GM18517 (cell line): Measurements from ENCODE around the gene RAX.

Source experiments
- ATAC-seq: cut with Tn5 transposase; IDR thresholded peaks from one replicate; pipeline ENCODE4 v1.9.1; 2021; ENCODE audit warnings: mild to moderate bottlenecking, moderate library complexity; ENCODE audit not compliant: unreplicated experiment

RAX gene

GRCh38 chr18:59272891-59273758 lies at the start of gene RAX:
TSS of gene RAX (minus strand) at chr18:59273454. CDS start at chr18:59273206, 248 bp downstream.
- ATAC-seq: no peak

- no peak for ATAC-seq
Measured at GRCh38 chr18:59318460-59319050, 45.3 kb upstream of the RAX start, which contains the start of gene CPLX4. TSS of gene CPLX4 (minus strand) at chr18:59318649. CDS start at chr18:59318462, 187 bp downstream.

DNA sequence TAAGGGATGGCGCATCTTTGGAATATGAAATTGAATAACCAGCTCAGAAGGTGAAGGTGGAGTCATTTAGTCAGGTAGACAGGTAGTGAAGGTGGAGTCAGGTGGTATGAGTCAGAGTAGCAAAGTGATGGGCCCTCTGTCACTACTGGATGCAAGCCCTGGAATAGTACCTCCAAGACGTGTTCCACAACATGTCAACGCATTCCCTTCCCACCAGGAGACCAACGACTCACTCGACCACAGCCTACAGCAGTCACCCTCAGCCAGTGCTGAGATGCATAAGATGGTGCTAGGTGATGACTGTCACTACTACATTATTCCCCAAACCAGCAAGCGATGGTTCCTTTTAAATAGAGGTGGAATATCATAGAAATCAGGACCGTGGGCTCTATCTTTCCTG lies 38.4 kb upstream of the RAX start:
- ATAC-seq: no peak

GRCh38 chr18:59308938-59309260 lies 35.6 kb upstream of the RAX start:
- no peak for ATAC-seq

GRCh38 chr18:59308248-59308937 lies 35.1 kb upstream of the RAX start:
- no peak for ATAC-seq

DNA sequence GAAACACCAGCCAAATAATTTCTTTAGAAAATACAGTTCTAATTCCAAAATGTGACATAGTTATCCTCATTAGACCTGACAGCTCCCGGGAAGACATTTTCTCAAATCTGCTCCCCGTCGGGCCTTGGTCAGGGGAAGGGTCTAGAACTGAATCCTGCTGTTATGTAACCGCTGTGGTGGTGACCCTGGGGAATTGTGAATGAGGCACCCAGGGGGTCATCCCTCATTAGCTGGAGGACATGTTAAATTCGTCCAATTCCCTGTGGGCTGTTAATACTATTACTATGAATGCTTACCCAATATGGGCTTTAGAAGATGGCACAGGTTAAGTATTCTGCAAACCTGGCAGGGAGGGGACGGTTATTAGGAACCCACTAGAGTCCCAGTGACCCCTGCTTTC lies 33.4 kb upstream of the RAX start:
- no peak for ATAC-seq

- ATAC-seq: no peak
Measured at GRCh38 chr18:59305295-59305694, 32.0 kb upstream of the RAX start.

GRCh38 chr18:59303656-59304195 lies 30.5 kb upstream of the RAX start:
- ATAC-seq: no peak

- ATAC-seq: no peak
Measured at GRCh38 chr18:59303006-59303405, 29.8 kb upstream of the RAX start.

GRCh38 chr18:59301929-59302328 lies 28.7 kb upstream of the RAX start:
- no peak for ATAC-seq

DNA sequence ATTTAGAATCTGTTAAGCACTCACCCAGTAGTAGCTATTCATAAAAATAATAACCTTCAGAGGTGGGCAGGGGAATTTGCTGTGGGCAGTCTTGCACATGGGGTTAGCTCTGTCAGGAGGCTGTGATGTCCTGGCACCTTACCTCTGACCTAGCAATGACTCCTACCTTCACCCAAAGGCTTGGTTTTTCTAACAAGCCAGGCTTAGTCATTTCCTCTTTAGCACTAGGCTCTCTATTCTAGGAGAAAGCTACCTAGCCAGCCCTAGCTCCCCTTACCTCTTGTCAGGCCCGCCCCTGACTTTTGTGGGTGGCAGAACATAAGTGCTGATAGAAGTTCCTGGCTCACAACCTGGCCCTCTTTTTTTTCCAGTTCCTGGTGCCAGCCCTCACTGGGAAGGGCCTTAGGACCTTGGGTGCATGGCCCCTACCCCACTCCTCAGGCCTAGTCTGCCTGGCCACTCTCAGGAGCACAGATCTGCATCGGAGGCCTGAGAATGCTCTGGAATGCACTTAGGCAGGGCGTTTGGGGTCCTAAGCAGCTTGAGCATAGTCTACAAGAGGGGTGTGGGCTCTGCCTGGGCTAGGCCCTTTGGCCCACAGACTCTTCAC lies 27.5 kb upstream of the RAX start:
- no peak for ATAC-seq

GRCh38 chr18:59298871-59299270 lies 25.6 kb upstream of the RAX start:
- no peak for ATAC-seq

DNA sequence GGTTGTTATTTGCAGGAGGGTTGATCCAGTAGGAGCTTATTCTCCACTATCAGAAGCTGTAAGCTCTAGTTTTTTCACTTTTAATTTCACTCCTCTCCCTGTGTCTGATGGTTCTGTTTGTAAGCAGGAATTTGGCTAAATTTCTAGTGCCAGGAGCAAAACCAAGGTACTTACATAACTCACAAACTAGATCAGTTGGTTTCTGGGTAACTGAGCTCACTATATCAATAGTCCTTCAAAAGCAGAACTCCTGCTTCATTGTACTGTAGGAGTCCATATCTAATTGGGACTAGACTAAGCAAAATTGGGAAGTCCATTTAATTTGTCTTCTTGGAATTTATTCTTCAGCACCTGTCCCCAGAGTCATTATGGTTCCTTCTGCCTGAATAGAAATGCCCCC lies 20.1 kb upstream of the RAX start:
- no peak for ATAC-seq

GRCh38 chr18:59286341-59286740 lies 13.1 kb upstream of the RAX start:
- no peak for ATAC-seq

- ATAC-seq: no peak
Measured at GRCh38 chr18:59282341-59282740, 9.1 kb upstream of the RAX start.

- no peak for ATAC-seq
Measured at GRCh38 chr18:59279722-59280121, 6.5 kb upstream of the RAX start.

GRCh38 chr18:59279193-59279592 lies 5.9 kb upstream of the RAX start:
- no peak for ATAC-seq

GRCh38 chr18:59278793-59279192 lies 5.5 kb upstream of the RAX start:
- ATAC-seq: no peak

DNA sequence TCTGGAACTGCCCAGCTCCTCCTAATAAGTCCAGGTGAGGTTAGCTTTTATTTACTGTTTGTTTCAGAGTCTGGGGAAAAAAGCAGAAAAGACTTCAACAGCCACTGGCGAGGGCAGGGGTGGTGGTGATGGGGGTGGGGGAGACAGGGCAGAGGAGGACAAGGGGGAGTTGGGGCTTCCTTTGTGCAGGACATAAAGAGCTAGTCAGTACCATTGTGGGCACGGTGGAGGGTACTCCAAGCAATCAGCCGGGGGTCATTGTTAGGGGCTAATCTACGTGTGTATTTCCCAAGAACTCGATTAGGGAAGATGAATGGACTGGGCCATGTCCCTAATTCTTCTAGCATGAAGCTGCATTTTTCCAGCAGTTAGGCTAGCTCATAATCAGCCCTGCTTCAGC lies 2.8 kb upstream of the RAX start:
- ATAC-seq: no peak

DNA sequence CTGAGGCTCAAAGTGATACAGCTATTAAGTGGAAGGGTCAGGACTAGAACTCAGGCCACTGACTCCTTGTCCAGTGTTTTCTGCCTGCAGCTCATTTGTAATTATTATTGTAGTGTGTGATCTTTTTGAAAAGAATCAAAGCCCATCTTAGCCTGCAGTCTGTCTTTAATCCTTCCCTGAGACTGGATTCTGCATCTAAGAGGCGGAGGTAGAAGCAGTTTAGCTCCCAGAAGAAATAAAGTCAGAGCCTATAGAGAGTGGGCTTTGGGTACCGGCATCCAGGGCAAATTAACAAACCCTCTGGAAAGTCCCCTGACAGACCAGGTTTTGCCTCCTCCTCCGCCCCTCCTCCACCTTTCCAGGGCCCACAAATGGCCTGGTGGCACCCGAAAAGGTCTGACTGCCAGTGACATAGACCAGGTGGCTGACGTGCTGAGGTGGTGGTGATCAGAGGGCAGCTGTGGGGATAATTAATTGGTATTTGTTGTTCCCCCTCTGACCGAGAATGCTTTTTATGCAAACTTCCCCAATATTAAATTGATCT lies 2.2 kb upstream of the RAX start:
- no peak for ATAC-seq

DNA sequence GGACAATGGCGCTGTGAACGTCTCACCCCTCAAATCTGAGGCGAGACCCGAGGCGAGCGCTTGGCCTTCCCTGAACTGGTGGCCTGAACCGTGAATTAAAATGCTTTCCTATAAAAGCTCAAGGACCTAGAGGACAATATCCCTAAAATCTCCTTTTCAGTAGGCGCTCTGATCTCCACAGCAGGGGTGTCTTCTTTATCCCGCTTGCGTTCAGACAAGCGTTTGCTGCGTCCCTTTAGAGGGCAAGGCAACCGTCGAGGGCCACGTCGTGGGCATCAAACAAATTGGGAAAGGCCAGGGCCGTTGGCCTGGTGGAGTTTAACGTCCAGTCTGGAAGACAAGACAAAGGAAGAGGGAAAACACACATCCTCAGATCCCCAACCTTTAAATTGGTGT lies 1.3 kb upstream of the RAX start:
- ATAC-seq: no peak
